ENCODE results near the gene PDE4B.

PDE4B gene

GRCh38 chr1:66350001-66350547, 557.4 kb downstream of the PDE4B start:
- Histone ChIP-seq H3K27me3 (ENCODE audit: insufficient read depth, low read depth) (no peaks in the 10 kb centered on the region), H3K27ac (no peak overlapping the region), H3K4me2 (no peak overlapping the region), H2AFZ (ENCODE audit: low read depth) (no peak overlapping the region), H4K20me1 (ENCODE audit: insufficient read depth) (no peaks in the 10 kb centered on the region), H3K9ac (no peak overlapping the region), H3K4me1 (ENCODE audit: low read depth, poor library complexity, severe bottlenecking) (no peaks in the 10 kb centered on the region), H3K79me2 (ENCODE audit: insufficient read depth, low read depth) (no peaks in the 10 kb centered on the region), H3K4me3 (IDR thresholded peaks at IDR 0.05; ENCODE audit: insufficient read depth, low read depth, low read length) (no peak overlapping the region), H3K36me3 (ENCODE audit: insufficient read depth) (no peaks in the 10 kb centered on the region)
- no peak for TF ChIP-seq CTCF (conservative IDR thresholded peaks at IDR 0.05; ENCODE audit: low read depth, low read length)

GRCh38 chr1:66351478-66351877, 558.8 kb downstream of the PDE4B start:
- no peak overlapping the region for H3K4me3 ChIP-seq (IDR thresholded peaks at IDR 0.05; ENCODE audit: insufficient read depth, low read depth, low read length)
- H3K4me2 ChIP-seq, result no peak overlapping the region
- no peak overlapping the region for H2AFZ ChIP-seq (ENCODE audit: low read depth)
- no peaks in the 10 kb centered on the region for H3K36me3 ChIP-seq (ENCODE audit: insufficient read depth)
- H3K79me2 ChIP-seq (ENCODE audit: insufficient read depth, low read depth), result no peaks in the 10 kb centered on the region
- no peaks in the 10 kb centered on the region for H3K27me3 ChIP-seq (ENCODE audit: insufficient read depth, low read depth)
- no peak for TF ChIP-seq CTCF (conservative IDR thresholded peaks at IDR 0.05; ENCODE audit: low read depth, low read length)
- no peak overlapping the region for H3K27ac ChIP-seq
- H3K4me1 ChIP-seq (ENCODE audit: low read depth, poor library complexity, severe bottlenecking), result no peaks in the 10 kb centered on the region
- H3K9ac ChIP-seq, result no peak overlapping the region
- H4K20me1 ChIP-seq (ENCODE audit: insufficient read depth), result no peaks in the 10 kb centered on the region

GRCh38 chr1:66351913-66352312, 559.2 kb downstream of the PDE4B start:
- Histone ChIP-seq H3K9ac (no peak overlapping the region), H3K4me1 (ENCODE audit: low read depth, poor library complexity, severe bottlenecking) (no peaks in the 10 kb centered on the region)

GRCh38 chr1:66352792-66353191, 560.1 kb downstream of the PDE4B start:
- no peaks in the 10 kb centered on the region for H3K79me2 ChIP-seq (ENCODE audit: insufficient read depth, low read depth)
- H3K4me1 ChIP-seq (ENCODE audit: low read depth, poor library complexity, severe bottlenecking), result no peaks in the 10 kb centered on the region

More at GRCh38 chr1:66351913-66352312, 559.2 kb downstream of the PDE4B start:
- no peak overlapping the region for H3K27ac ChIP-seq
- H3K79me2 ChIP-seq (ENCODE audit: insufficient read depth, low read depth), result no peaks in the 10 kb centered on the region
- TF ChIP-seq CTCF (conservative IDR thresholded peaks at IDR 0.05; ENCODE audit: low read depth, low read length), result no peak
- no peak overlapping the region for H3K4me2 ChIP-seq
- no peaks in the 10 kb centered on the region for H4K20me1 ChIP-seq (ENCODE audit: insufficient read depth)
- H2AFZ ChIP-seq (ENCODE audit: low read depth), result no peak overlapping the region
- no peaks in the 10 kb centered on the region for H3K36me3 ChIP-seq (ENCODE audit: insufficient read depth)
- no peaks in the 10 kb centered on the region for H3K27me3 ChIP-seq (ENCODE audit: insufficient read depth, low read depth)
- H3K4me3 ChIP-seq (IDR thresholded peaks at IDR 0.05; ENCODE audit: insufficient read depth, low read depth, low read length), result no peak overlapping the region

More at GRCh38 chr1:66352792-66353191, 560.1 kb downstream of the PDE4B start:
- no peak overlapping the region for H2AFZ ChIP-seq (ENCODE audit: low read depth)
- no peaks in the 10 kb centered on the region for H3K27me3 ChIP-seq (ENCODE audit: insufficient read depth, low read depth)
- H3K4me2 ChIP-seq, result no peak overlapping the region
- no peak for TF ChIP-seq CTCF (conservative IDR thresholded peaks at IDR 0.05; ENCODE audit: low read depth, low read length)
- no peaks in the 10 kb centered on the region for H4K20me1 ChIP-seq (ENCODE audit: insufficient read depth)
- H3K27ac ChIP-seq, result no peak overlapping the region
- no peak overlapping the region for H3K4me3 ChIP-seq (IDR thresholded peaks at IDR 0.05; ENCODE audit: insufficient read depth, low read depth, low read length)
- no peak overlapping the region for H3K9ac ChIP-seq
- H3K36me3 ChIP-seq (ENCODE audit: insufficient read depth), result no peaks in the 10 kb centered on the region

Measured in KMS-11 (cell line).